ENCODE measurements around the gene PRKAG2.

Gene PRKAG2

GRCh38 chr7:151900591-151900985 lies 23.7 kb upstream of the PRKAG2 start:
- DNase-seq = no peak

DNA sequence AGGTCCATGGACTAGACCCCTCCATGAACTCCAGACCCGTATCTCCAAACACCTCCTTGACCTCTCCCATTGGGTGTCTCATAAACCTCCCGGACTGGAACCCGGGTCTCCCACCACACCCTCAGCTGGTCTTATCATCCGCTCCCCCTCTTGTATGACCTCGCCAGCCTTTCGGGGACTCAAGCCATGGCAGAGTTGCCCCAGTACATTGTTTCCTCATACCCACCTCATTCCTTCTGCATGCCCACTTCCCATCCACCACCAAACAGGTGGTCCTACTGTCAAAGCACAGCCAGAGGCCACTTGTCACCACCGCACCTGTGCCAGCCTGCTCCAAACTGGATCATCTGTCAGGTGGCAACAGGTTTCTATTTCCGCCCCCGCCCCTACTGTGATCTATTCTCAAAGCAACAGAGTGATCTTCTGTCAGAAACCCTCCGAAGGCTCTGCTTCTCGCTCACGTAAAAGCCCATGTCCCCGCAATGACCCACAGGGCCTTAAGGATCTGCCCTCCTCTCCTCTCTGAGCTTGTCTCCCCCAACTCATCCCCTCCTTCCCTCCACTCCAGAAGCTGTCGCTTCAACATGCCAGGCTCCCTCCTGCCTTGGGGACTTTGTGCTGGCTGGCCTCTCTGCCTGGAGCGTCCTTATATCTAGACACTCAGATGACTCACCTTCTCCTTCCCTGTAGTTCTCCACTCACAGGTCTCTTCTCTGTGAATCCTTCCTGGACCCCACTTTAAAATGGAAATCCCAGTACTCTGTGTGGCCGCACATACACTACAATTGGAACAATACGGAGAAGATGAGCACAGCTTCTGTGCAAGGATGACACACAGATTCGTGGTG lies 22.8 kb upstream of the PRKAG2 start:
- no peak for DNase-seq

- DNase-seq = no peak
Observed at GRCh38 chr7:151897951-151898686, 21.2 kb upstream of the PRKAG2 start.

DNA sequence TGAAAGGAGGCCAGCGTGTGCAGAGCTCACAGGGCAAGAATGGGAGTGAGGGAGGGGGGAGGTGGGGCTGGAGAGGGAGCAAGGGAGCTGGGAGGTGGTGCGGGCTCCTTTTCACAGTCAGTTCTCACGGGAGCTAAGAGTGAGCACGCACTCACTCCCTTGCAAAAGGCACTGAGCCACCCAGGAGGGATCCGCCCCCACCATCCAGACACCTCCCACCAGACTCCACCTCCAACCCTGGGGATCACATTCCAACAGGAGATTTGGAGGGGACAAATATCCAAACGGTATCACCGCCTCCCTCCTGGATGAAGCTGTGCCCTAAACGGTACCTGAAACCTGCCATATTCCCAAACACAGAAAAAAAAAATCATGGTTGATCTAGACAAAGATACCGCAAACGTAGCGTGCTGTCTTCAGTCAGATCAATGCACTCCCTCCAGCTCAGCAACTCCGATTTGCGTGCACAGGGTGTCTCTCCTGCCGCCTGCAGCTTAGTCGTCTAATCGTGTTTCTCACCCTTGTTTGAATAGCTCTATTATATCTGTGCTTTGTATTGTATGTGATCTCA lies 20.3 kb upstream of the PRKAG2 start:
- DNase-seq = no peak

- no peak for DNase-seq
Observed at GRCh38 chr7:151896486-151896885, 19.6 kb upstream of the PRKAG2 start.

GRCh38 chr7:151896086-151896485 lies 19.2 kb upstream of the PRKAG2 start:
- DNase-seq = no peak

DNA sequence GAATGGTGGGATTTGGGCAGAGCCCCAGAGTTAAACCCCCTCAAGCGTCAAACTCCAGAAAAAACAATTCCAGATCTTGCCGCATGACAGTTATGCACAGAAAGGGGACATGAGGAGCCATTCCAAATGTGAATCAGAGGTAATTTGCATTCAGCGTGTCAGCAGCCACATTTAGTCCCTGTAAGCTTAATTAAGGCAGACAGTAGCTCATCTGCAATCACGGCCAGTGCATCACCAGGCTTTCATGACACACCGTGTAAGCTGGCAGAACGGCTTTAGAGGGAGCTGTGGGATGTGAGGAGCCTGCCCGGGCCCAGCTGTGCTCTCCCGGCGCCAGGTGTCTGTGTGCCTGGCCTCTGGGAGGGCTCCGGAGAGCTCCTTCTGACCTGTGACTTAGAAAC lies 18.7 kb upstream of the PRKAG2 start:
- DNase-seq = peak in 1 of 2 experiments; percentile 0

- DNase-seq = no peak
Observed at GRCh38 chr7:151895008-151895630, 18.2 kb upstream of the PRKAG2 start.

GRCh38 chr7:151894111-151895007 lies 17.4 kb upstream of the PRKAG2 start:
- no peak for DNase-seq

DNA sequence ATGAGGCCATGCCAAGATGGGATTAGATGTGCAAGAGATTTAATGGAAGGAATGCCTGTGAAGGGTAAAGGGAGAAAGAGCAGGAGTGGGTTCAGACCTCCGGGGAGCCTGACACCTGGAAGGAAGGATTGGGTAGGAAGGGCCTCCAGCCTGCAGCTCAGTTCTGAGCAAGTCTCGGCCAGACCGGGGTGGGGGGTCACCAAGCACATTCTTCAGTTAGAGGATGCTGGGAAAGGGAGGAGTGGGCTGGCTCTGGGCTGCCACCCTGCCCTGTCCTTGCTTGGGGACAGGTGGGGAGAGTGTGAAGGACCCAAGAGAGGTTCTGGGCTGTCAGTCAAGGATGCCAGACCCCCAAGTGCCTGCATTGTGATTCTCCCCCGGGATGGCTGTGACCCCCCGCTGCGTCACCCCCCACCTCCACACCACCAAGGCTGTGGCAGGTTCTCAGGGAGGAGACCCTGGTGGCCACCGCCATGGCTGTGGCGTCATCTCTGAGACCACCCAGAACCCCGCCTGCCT lies 16.5 kb upstream of the PRKAG2 start:
- DNase-seq = no peak

DNA sequence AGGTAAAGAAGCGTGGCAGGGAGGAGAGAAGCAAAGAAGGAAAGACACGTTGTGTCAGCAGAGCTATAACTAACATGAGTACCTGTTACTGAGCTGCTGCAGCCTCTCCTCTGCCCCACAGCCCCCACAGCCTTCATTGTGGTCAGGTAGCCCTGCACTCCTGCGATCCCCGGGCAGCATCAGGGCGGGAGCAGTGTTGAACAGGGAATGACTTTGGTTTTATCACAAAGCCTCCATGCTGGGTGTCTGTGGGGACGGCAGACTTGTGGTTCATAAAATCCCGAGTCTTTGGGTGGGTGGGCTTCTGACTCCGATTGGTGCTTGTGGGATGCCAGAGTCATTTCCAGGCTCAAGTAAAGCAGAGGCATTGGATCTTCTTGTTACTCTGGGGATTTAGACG lies 14.8 kb upstream of the PRKAG2 start:
- no peak for DNase-seq

GRCh38 chr7:151891182-151891581 lies 14.3 kb upstream of the PRKAG2 start:
- no peak for DNase-seq

- DNase-seq = no peak
Observed at GRCh38 chr7:151890355-151891004, 13.6 kb upstream of the PRKAG2 start.

DNA sequence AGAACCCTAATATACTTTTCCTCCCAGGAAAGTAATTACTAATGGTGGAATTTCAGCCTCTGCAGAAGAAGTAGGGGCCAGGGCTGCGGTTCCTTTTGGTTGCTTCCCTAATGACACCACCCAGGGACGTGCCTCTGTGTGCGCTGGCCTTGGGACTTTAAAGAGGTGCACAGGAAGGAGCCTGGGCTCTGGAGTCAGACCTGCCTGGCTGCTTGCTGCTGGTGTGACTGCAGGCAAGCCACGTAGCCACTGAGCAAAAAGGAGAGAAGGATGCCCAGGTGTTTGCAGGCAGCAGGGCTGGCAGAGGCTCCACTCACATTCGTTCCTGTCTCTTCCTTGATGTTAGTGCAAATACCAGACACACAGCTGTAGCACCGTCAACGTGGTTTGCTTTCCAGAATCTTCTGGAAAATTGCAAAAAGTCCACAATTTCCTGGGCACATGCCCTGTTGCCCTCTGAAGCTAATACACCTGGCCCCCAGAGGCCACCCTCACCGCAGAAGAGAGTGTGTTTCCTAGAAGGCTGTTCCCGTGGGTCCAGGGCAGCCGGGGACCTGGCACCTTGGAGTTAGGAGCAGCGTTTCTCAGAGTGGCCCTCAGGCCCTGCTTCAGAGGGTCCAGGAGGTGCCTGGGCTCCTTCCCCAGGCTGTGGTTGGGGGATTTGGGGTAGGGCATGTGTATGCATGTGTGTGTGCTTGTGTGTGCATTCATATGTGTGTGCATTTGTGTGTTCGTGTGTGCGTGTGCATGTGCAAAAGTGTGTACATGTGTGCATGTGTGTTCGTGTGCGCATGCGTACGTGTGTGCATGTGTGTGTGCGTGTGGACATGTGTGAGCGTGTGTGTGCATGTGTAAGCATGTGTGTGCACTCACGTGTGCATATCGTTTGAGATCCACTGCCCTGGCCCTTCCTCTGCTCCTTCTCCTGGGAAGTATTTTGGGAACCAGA lies 12.8 kb upstream of the PRKAG2 start:
- DNase-seq = no peak

- no peak for DNase-seq
Observed at GRCh38 chr7:151888079-151889067, 11.5 kb upstream of the PRKAG2 start.

GRCh38 chr7:151886783-151887182 lies 9.9 kb upstream of the PRKAG2 start:
- DNase-seq = no peak

DNA sequence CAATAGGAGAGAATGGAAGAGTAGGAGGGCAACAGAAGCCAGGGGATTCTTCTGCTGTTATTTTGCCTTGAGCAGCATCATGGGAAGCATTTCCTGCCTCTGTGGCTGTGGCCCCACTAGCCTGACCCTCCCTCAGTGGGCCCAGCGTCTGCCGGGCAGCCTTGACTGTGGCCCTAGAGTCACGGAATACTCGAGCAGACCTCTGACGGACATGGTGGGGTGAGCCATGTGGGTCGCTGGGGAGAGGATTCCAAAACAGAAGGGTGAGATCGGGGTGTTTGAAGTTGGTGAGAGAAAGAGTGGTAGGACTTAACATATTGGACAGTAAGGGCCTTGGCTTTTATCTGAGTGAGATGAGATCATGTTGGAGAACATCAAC lies 8.3 kb upstream of the PRKAG2 start:
- DNase-seq = no peak

DNA sequence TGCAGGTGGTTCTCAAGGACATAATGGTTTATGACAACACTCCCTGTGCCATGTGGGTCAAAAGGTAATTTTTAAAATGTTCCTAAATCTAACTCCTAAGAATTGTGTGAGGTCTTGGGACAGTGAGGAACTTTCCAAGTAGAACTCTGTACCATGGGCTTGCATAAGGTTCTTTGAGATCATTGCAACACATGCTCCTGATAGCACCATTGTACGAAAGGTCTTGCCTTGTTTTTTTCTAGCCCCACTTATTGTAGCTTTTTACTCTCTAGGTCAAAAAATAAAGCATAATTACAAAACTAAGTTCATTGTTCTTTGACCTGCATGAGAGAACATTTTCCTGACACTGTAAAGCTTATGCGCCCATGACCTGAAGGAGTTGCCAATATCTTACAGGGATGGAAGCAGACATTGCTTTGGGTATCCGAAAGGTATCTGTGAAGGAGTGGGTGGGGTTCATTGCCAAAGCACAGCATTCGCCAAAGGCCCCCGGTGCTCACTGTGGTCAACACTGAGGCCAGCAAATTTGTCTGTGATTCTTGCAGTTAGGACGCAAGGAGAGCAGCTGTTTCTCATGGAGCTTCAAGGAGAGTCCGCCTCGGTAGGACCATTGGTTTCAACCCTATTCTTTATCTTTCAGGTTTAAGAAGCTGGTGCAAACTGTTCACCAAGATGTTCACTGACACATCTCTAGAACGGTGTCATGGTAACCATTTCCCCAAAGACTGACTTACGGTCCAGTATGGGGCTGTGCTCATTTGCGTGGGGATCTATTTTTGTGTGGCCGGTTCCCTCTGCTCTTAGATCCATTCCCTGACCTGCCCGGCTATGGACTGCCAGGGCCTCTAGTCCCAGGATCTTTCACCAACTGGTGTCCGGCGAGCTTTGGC lies 7.6 kb upstream of the PRKAG2 start:
- no peak for DNase-seq
